ENCODE measurements around the gene BET1.

Gene BET1

GRCh38 chr7:93955304-93955703 lies 48.9 kb downstream of the BET1 start:
- DNase-seq: no peak

GRCh38 chr7:93949423-93949822 lies 54.7 kb downstream of the BET1 start:
- DNase-seq: no peak

GRCh38 chr7:93948873-93949272 lies 55.3 kb downstream of the BET1 start:
- no peak for DNase-seq

- no peak for DNase-seq
Observed at GRCh38 chr7:93948106-93948505, 56.0 kb downstream of the BET1 start.

GRCh38 chr7:93945756-93946535 lies 58.2 kb downstream of the BET1 start:
- no peak for DNase-seq

- DNase-seq: no peak
Observed at GRCh38 chr7:93945083-93945482, 59.1 kb downstream of the BET1 start.

DNA sequence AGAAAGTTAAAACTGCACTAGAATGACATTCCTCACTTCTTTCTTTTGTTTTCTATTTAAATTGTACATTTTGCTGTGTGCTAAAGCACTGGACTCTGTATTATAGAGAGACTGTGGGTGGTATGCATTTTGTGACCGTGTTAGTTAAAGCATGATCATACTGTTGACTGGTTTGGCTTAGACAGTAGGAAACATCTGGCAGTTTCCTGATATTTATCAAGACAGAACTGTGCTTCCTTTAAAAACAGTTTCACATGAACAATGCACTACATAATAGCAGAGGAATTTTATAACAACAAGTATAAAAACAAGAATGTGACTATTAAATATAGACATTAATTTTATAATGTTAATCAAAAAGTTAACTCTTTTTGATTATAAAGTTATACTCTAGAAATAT lies 59.5 kb downstream of the BET1 start:
- DNase-seq: no peak

- DNase-seq: no peak
Observed at GRCh38 chr7:93943816-93944540, 60.2 kb downstream of the BET1 start.

All from activated T-cell treated with anti-CD3 and anti-CD28 coated beads for 4 hours (primary cell).